K562 (cell line): ENCODE data around the gene PLXND1.

Experiments
- DNMT1 ChIP-seq: fragments of 450-650 bp; IDR thresholded peaks from 2 replicates; pipeline ENCODE4 v1.6.1; 2016; ENCODE audit warnings: antibody characterized with exemption, mild to moderate bottlenecking
- HCFC1 ChIP-seq: IDR thresholded peaks from 2 replicates; pipeline ENCODE4 v1.6.1; 2012; ENCODE audit warnings: low read depth, low read length, improper control_type of control experiment
- HDAC6 ChIP-seq: IDR thresholded peaks from 2 replicates; pipeline ENCODE4 v1.6.1; 2012; ENCODE audit warnings: low read depth, mild to moderate bottlenecking, control low read depth, inconsistent platforms, low read length, moderate library complexity
- KDM4B ChIP-seq, 2 experiments: fragments of 450-650 bp in 1 of 2; sonication (generic) in 1 of 2; IDR thresholded peaks; 2 replicates each; pipeline ENCODE4 v1.6.1; 2016 to 2017; ENCODE audit warnings: borderline replicate concordance in 2 of 2, antibody characterized with exemption in 1 of 2, low read depth in 1 of 2, mild to moderate bottlenecking in 1 of 2
- PHB2 ChIP-seq: fragments of 450-650 bp; IDR thresholded peaks from 2 replicates; pipeline ENCODE4 v1.6.1; 2017; ENCODE audit warnings: low read depth
- RBM14 ChIP-seq: fragments of 200-400 bp; formaldehyde crosslinking; IDR thresholded peaks from 2 replicates; pipeline ENCODE4 v1.6.1; 2018; ENCODE audit warnings: low read depth, mild to moderate bottlenecking, low read length, moderate library complexity, borderline replicate concordance; ENCODE audit not compliant: insufficient read depth
- TAF1 ChIP-seq: IDR thresholded peaks from 2 replicates; pipeline ENCODE4 v1.6.1; 2011; ENCODE audit warnings: mild to moderate bottlenecking, low read length, moderate library complexity; ENCODE audit not compliant: insufficient read depth, control insufficient read depth, severe bottlenecking; ENCODE audit errors: extremely low read depth
- TF ChIP-seq, protein P1 (sequence below), 3 experiments: IDR thresholded peaks in 2 of 3; conservative IDR thresholded peaks in 1 of 3; 2 replicates each; pipeline ENCODE4 v1.5.1; 2011 to 2012; ENCODE audit warnings: low read length in 3 of 3, mild to moderate bottlenecking in 3 of 3, control low read depth in 2 of 3, improper control_type of control experiment in 1 of 3, inconsistent platforms in 1 of 3, low read depth in 1 of 3, mixed read lengths in 1 of 3, moderate library complexity in 1 of 3; ENCODE audit not compliant: insufficient read depth in 2 of 3

DNA sequence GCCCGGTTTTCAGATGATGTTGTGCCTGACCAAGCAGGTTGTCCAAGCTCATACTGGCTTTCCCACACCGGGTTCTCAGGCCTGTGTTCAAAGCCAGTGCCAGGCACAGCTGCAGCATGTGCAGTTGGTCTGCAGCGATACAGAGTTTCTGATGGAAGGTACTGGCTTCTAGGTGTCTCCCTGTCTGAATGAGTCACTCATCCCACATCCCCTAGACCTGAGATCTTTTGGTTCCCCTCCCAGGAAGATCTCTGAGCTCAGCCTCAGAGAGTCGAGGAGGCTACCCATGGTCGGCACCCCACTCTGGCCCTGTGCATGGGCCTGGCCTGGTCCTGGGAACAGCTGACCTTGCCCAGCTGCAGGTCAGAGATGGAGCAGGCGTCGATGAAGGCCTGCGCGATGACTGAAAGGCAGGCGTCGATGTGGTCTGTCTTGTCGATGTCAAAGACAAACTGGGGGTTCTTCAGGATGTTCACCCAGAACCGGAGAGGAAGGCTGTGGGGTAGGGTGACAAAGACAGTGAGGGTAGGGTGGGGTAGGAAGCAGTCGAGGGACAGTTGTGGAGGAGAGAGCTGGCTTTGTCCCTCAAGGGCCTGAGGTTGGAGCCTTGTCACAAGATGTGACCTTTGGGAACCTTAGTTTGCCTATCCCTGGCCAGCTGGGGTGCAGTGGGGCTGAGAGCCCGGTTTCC lies 48.2 kb downstream of the PLXND1 start:
- TF ChIP-seq TAF1: no peak
- no peak for TF ChIP-seq RBM14
- TF ChIP-seq HCFC1: no peak
- no peak for TF ChIP-seq DNMT1
- no peak for TF ChIP-seq KDM4B (IDR thresholded peaks at IDR 0.05; ENCODE audit: borderline replicate concordance in 2 of 2, low read depth in 1 of 2)
- no peak for TF ChIP-seq HDAC6
- TF ChIP-seq, protein P1, sequence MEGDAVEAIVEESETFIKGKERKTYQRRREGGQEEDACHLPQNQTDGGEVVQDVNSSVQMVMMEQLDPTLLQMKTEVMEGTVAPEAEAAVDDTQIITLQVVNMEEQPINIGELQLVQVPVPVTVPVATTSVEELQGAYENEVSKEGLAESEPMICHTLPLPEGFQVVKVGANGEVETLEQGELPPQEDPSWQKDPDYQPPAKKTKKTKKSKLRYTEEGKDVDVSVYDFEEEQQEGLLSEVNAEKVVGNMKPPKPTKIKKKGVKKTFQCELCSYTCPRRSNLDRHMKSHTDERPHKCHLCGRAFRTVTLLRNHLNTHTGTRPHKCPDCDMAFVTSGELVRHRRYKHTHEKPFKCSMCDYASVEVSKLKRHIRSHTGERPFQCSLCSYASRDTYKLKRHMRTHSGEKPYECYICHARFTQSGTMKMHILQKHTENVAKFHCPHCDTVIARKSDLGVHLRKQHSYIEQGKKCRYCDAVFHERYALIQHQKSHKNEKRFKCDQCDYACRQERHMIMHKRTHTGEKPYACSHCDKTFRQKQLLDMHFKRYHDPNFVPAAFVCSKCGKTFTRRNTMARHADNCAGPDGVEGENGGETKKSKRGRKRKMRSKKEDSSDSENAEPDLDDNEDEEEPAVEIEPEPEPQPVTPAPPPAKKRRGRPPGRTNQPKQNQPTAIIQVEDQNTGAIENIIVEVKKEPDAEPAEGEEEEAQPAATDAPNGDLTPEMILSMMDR (IDR thresholded peaks at IDR 0.05 in 2 of 3, conservative IDR thresholded peaks at IDR 0.05 in 1 of 3; ENCODE audit: insufficient read depth in 2 of 3, low read depth in 1 of 3, low read length in 3 of 3): no peak
- no peak for TF ChIP-seq PHB2
